COLO829 (cell line): ENCODE results near the gene SOX13.
A peak's percentile ranks its signal among the peaks of the same experiment; 100 is the strongest.
"Not testable (repeated sequence)": the region's sequence is repeated elsewhere in the genome, so short reads cannot be mapped to it uniquely, and the experiment has no call there.

ENCODE experiments used
- DNase-seq: peaks from one replicate; pipeline ENCODE4 v3.0.0; 2012; ENCODE audit warnings: low spot score

SOX13 gene

GRCh38 chr1:204072931-204073836 is at the start of gene SOX13:
TSS of gene SOX13 (plus strand) at chr1:204073115. CDS start at chr1:204112916, 39,801 bp downstream.
- DNase-seq = peak; percentile 95

GRCh38 chr1:204025917-204026707 is 46.8 kb upstream of the SOX13 start:
- DNase-seq = no peak

GRCh38 chr1:204027446-204027845 is 45.5 kb upstream of the SOX13 start:
- DNase-seq = no peak

DNA sequence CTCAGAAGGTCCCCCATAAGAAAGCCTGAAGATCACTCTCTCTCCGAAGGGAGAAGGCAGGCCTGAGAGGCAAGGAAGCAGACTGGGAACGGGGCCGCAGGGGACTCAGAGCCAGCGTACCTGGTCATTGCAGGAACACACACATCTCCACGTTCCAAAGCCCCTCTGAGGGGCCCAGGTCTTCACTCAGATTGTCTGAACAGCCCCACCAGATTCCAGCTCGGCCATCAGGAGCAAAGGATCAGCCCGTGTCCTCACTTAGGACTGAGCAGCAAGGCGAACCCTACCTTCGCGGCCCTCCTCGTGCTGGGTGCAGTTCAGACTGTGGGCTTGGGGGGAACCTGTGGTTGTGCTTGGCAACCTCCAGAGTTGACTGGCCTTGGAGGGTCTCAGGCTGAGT is 43.9 kb upstream of the SOX13 start:
- no peak for DNase-seq

DNA sequence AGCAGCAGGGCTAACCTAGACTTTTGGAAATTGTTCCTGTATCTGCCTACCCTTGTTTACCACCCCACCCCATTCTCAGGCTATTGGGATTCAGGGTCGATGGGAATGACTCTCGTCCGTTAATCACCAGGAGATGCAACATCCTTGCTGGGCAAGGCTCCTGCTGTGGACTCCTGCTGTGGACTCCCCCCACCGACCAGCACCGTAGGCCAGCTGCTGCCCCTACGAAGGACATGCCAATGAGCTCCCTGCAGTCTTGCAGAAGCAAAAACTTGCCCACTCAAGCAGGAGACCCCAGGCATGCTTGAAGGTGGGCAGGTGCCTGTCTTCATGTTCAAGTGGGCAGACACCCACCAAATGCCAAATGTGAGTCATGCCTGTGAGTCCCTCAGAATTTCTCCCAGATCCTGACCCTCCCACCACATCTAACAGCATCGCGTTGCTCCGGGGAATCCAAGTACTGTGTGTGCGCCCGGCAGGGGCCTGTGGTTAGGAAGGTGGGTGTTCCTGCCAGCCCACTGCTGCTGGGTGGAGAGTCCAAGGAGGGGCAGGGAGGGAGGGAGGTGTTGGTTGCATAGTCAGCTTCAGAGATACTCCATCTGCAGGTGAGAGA is 41.7 kb upstream of the SOX13 start:
- no peak for DNase-seq

- no peak for DNase-seq
Measured at GRCh38 chr1:204032642-204033235, 40.2 kb upstream of the SOX13 start.

DNA sequence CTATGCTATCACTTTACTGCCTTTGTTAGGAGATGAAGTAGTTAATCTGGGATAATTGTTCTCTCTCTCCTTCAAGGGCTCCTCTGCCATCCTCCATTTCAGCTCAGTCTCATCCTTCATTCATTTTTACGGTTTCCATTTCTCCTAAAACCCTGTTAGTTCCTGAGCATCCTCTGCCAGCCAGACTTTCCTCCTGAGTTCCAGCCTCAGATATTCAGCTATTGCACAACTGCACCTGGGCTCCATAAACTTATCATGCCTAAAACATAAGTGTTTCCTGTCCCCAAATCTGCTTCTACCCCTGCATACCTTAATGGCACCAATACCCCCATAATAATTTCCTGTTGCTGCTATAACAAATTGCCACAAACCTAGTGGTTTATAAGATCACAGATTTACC is 39.6 kb upstream of the SOX13 start:
- no peak for DNase-seq

GRCh38 chr1:204036882-204037655 is 35.8 kb upstream of the SOX13 start:
- DNase-seq = no peak

DNA sequence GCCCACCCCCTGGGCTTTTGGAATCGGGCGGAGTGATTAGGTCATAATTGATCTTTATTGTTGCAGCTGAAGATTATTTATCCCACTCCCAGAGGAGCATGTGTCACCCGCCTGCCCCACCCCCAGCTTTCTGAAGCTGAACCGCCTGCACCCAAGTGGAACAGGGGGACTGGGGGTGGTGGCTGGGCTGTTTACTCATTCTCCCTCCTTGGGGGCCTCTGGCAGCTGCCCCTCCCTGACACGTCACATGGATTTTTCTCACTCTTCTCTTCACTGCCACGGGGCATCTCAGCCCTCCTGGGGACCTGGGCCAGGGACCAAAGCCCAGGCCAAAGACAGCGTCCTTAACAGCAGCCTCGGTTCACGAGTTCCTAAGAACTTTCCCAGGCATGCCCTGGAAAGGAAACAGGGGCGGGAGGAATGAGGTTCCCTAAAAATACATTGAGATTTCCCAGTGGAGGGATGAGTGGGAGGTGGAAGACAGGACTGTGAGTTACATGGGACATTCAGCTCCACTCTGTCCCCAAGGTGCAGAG is 31.6 kb upstream of the SOX13 start:
- no peak for DNase-seq

- DNase-seq = no peak
Measured at GRCh38 chr1:204041803-204042505, 31.0 kb upstream of the SOX13 start.

GRCh38 chr1:204042516-204042915 is 30.4 kb upstream of the SOX13 start:
- no peak for DNase-seq

GRCh38 chr1:204043680-204044079 is 29.2 kb upstream of the SOX13 start:
- no peak for DNase-seq

DNA sequence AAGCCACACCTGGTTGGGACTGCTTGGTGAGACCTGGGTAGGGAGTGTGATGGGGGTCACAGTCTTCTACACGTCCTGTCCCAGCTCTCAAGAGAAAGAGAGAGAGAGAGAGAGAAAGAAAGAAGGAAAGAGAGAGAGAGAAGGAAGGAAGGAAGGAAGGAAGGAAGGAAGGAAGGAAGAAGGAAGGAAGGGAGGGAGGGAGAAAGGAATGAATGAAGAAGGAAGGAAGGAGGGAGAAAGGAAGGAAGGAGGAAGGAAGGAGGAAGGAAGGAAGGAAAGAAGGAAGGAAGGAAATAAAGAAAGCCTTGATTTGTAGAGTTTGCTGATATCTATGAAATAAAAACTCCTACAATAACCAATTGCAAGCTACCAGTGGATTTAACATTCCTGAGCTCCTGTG is 28.5 kb upstream of the SOX13 start:
- no peak for DNase-seq

- DNase-seq = no peak
Measured at GRCh38 chr1:204045430-204045829, 27.5 kb upstream of the SOX13 start.

DNA sequence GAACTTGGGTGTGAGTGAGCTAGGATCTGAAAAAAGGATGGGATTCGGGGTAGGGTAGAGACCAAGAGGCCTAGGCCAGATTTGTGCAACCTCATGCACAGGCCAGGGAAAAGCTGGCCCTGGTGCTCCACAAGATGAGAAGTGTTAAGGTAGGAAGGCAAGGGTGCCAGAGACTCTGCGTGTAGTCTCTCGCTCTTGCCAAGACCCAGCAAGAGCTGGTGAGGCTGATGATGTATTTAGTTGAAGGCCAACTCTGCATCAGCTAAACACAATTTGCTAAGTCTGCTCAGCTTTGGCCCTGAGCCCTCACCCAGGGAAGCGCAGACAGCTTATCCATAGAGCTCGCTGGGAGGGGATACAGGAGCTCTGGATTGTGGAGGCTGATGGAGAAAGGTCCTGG is 26.6 kb upstream of the SOX13 start:
- no peak for DNase-seq

GRCh38 chr1:204048796-204049195 is 24.1 kb upstream of the SOX13 start:
- not testable (repeated sequence) for DNase-seq

DNA sequence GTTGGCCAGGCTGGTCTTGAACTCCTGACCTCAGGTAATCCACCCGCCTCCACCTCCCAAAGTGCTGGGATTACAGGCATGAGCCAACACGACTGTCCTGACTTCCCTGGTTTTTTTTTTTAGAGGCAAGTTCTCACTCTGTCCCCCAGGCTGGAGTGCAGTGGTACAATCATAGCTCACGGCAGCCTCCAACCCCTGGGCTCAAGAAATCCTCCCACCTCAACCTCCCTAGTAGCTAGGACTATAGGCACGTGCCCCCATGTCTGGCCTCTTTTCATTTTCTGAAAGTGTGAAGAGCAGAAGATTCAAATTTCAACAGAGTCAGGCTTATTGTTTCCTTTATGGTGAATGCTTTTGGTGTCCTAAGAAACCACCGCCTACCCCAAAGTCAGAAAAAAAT is 21.7 kb upstream of the SOX13 start:
- no peak for DNase-seq

DNA sequence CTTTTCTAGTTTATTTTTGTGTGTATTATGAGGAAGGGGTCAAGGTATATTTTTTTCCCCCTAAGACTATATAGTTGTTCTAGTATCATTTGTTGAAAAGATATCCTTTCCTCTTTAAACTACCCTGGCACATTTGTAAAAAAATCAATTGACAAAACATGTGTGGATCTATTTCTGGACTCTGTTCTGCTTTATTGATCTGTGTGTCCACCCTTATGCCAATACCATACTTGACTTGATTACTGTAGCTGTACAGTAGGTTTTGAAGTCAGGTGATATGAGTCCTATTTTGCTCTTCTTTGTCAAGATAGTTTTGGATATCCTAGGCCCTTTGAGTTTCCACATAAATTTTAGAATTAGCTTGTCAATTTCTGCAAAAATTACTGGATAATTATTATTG is 21.2 kb upstream of the SOX13 start:
- no peak for DNase-seq

GRCh38 chr1:204053893-204054292 is 19.0 kb upstream of the SOX13 start:
- no peak for DNase-seq

DNA sequence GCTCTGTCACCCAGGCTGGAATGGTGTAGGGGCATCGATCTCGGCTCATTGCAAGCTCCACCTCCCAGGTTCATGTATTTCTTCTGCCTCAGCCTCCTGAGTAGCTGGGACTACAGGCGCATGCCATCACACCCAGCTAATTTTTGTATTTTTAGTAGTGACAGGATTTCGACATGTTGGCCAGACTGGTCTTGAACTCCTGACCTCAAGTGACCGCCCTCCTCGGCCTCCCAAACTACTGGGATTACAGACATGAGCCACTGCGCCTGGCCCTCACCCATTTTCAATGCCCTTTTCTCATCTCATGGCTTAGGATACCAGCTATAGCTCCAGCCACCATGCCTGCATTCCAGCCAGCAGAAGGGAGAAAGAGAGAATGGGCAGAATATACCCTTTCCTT is 12.9 kb upstream of the SOX13 start:
- DNase-seq = no peak

GRCh38 chr1:204062106-204062505 is 10.8 kb upstream of the SOX13 start:
- no peak for DNase-seq
